ENCODE results near the gene SYMPK. TPM values are rescaled to one million over a fixed set of nuclear protein-coding genes. Genes with fewer than 3 reads are reported as not detected.

SYMPK gene
- total RNA-seq, 2 donors from 2014 or later, result 16.4 to 20.6 TPM

GRCh38 chr19:45780146-45780447 lies 82.8 kb downstream of the SYMPK start:
- Histone ChIP-seq H3K4me1 (peaks cover 0 to 66% of the 10 kb centered on the region in 2 donors), H3K27ac (peak overlapping the region; percentile 93 to 95), H3K9me3 (no peaks in the 10 kb centered on the region), H3K4me3 (peak overlapping the region; percentile 62 to 71), H3K36me3 (peaks cover 33% of the 10 kb centered on the region), H3K27me3 (no peaks in the 10 kb centered on the region)
- DNase-seq (ENCODE audit: low spot score), result no peak
- TF ChIP-seq, protein P1, sequence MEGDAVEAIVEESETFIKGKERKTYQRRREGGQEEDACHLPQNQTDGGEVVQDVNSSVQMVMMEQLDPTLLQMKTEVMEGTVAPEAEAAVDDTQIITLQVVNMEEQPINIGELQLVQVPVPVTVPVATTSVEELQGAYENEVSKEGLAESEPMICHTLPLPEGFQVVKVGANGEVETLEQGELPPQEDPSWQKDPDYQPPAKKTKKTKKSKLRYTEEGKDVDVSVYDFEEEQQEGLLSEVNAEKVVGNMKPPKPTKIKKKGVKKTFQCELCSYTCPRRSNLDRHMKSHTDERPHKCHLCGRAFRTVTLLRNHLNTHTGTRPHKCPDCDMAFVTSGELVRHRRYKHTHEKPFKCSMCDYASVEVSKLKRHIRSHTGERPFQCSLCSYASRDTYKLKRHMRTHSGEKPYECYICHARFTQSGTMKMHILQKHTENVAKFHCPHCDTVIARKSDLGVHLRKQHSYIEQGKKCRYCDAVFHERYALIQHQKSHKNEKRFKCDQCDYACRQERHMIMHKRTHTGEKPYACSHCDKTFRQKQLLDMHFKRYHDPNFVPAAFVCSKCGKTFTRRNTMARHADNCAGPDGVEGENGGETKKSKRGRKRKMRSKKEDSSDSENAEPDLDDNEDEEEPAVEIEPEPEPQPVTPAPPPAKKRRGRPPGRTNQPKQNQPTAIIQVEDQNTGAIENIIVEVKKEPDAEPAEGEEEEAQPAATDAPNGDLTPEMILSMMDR (IDR thresholded peaks at IDR 0.05), result no peak

DNA sequence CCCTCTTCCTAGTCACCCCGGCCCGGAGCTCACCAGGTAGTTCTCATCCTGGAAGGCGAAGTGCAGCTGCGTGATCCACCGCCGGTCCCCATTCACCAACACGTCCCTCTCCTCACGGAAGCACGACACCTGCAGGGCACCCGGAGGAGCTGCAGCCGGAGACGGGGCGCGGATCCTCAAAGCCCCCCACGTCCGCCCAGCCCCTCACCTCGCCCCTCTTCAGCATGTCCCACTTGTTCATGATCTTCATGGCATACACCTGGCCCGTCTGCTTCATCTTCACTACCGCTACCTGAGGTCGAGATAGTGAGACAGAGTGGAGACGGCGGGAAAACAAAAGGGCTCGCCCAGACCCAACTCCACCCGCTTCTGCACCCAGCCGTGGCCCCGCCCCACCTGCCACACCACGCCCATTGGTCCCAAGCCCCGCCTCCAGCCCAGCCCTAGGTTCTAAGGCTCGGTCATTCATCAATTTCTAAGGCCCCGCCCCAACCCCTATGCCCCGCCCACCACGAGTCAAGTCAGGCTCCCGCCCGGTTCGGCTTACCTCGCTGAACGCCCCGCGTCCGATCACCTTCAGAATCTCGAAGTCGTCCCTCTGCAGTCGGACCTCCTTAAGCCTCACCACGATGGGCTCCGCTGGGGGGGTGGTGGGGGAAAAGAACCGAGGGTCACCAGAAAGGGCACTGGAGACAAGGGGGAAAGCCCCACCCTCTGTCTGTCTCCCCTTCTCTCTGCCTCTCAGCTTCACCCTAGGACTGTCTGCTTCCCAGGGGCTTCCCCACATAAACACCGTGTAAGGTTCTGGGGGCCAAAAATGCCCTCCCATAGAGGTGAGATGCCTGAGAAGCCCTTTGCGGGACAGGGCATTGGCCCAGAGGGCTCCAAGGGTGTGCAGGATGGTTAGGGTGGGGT lies 83.5 kb downstream of the SYMPK start:
- H3K9me3 ChIP-seq, result no peaks in the 10 kb centered on the region
- peaks cover 0 to 60% of the 10 kb centered on the region in 2 donors for H3K4me1 ChIP-seq
- peak overlapping the region in 1 of 2 donors; percentile 71 for H3K4me3 ChIP-seq
- peaks cover 36% of the 10 kb centered on the region for H3K36me3 ChIP-seq
- peak overlapping the region; percentile 93 to 95 for H3K27ac ChIP-seq
- H3K27me3 ChIP-seq, result no peaks in the 10 kb centered on the region
- peak; percentile 76 for DNase-seq (ENCODE audit: low spot score)
- TF ChIP-seq, protein P1 (IDR thresholded peaks at IDR 0.05), result peak; percentile 26 to 62

GRCh38 chr19:45778010-45778661 lies 84.8 kb downstream of the SYMPK start:
- Histone ChIP-seq H3K27me3 (no peaks in the 10 kb centered on the region), H3K4me3 (no peak overlapping the region), H3K4me1 (peaks cover 0 to 47% of the 10 kb centered on the region in 2 donors), H3K27ac (no peak overlapping the region), H3K36me3 (peaks cover 36% of the 10 kb centered on the region), H3K9me3 (no peaks in the 10 kb centered on the region)
- TF ChIP-seq, protein P1 (IDR thresholded peaks at IDR 0.05), result no peak
- no peak for DNase-seq (ENCODE audit: low spot score)

DNA sequence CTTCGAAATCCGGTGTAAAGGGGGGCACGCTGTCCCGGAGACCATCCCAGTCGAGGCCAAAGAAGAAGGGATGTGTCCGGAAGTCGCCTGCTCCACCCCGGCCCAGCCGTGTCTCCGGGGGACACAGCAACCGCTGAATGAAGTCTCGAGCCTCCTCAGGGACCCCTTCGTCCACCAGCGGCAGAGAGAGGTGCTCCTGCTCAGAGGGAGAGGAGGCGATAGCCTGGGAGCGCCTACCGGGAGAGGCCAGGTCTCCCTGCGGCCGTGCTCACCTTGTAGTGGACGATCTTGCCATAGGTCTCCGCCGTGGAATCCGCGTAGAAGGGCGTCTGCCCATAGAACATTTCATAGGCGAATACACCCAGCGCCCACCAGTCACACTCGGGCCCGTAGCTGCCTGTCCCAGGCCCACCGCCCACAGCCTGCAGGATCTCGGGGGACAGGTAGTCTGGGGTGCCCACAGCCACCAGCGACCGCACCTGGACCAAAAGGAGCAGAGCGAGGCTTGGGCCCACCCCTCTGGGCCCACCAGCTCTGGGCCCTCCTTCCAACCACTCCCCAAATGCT lies 85.5 kb downstream of the SYMPK start:
- Histone ChIP-seq H3K4me3 (no peak overlapping the region), H3K27me3 (no peaks in the 10 kb centered on the region), H3K27ac (no peak overlapping the region), H3K36me3 (peaks cover 36% of the 10 kb centered on the region), H3K4me1 (peaks cover 0 to 40% of the 10 kb centered on the region in 2 donors), H3K9me3 (no peaks in the 10 kb centered on the region)
- DNase-seq (ENCODE audit: low spot score), result no peak
- TF ChIP-seq, protein P1 (IDR thresholded peaks at IDR 0.05), result no peak

- Histone ChIP-seq H3K36me3 (peaks cover 42% of the 10 kb centered on the region), H3K4me1 (peaks cover 0 to 29% of the 10 kb centered on the region in 2 donors), H3K27ac (no peak overlapping the region), H3K4me3 (no peak overlapping the region), H3K9me3 (no peaks in the 10 kb centered on the region), H3K27me3 (no peaks in the 10 kb centered on the region)
- TF ChIP-seq, protein P1 (IDR thresholded peaks at IDR 0.05), result no peak
- DNase-seq (ENCODE audit: low spot score), result no peak
These were observed 88.2 kb downstream of the SYMPK start for GRCh38 chr19:45774765-45775164.
